GM18520 (cell line): Measurements from ENCODE around the gene SPDYE9.
"Not testable (repeated sequence)": the region's sequence is repeated elsewhere in the genome, so short reads cannot be mapped to it uniquely, and the experiment has no call there.

Experiments
- ATAC-seq: cut with Tn5 transposase; IDR thresholded peaks from one replicate; pipeline ENCODE4 v1.9.1; 2021; ENCODE audit not compliant: unreplicated experiment

The SPDYE9 gene, protein sequence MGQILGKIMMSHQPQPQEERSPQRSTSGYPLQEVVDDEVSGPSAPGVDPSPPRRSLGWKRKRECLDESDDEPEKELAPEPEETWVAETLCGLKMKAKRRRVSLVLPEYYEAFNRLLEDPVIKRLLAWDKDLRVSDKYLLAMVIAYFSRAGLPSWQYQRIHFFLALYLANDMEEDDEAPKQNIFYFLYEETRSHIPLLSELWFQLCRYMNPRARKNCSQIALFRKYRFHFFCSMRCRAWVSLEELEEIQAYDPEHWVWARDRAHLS

GRCh38 chr7:73085938-73086337 lies at the start of gene SPDYE9:
Gene SPDYE9, minus strand, starts transcription at chr7:73086038. Its CDS starts 1,800 bp downstream, at chr7:73084238.
- not testable (repeated sequence) for ATAC-seq

DNA sequence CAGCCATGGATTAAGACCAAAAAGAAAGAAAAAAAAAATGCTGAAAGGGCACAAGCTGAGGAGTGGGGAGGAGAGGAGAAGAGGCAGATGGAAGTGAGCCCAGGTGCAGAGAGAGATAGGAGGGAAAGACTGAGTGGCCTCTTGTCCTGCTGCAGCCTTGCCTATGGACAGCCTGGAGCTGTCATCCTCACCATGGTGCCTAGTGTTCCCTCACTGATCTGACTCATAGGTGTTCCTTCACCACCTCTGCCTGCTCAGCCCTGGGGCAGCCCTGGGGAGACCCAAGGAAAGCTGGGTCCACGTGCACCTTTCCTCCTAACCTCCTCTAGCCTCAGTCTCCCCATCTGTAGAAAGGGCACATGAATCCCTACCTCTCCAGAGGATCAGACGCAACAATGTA lies 49.0 kb upstream of the SPDYE9 start:
- not testable (repeated sequence) for ATAC-seq

GRCh38 chr7:73132651-73133217 lies 46.9 kb upstream of the SPDYE9 start:
- not testable (repeated sequence) for ATAC-seq

GRCh38 chr7:73130612-73131011 lies 44.8 kb upstream of the SPDYE9 start:
- not testable (repeated sequence) for ATAC-seq

DNA sequence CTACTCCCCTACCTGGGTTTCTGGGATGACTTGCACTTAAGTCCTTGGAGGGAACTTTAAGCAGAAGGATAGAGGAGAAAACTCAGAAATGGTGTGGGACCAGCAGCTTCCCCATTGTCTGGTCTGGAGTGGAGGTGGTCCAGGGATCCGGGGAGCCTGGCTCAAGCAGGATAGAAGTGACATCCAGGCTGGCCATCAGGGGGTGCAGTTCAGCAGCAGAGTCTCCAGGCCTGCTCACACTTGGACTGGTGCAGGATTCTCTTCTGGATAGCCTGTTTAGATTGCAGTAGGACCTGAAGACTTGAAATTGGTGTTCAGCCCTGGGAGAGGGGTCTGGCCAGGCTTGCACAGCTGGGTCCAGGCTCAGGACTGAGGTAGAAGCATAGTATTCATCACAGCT lies 38.3 kb upstream of the SPDYE9 start:
- not testable (repeated sequence) for ATAC-seq

- not testable (repeated sequence) for ATAC-seq
Measured at GRCh38 chr7:73122778-73123447, 37.1 kb upstream of the SPDYE9 start.

- ATAC-seq: not testable (repeated sequence)
Measured at GRCh38 chr7:73118155-73118554, 32.3 kb upstream of the SPDYE9 start.

DNA sequence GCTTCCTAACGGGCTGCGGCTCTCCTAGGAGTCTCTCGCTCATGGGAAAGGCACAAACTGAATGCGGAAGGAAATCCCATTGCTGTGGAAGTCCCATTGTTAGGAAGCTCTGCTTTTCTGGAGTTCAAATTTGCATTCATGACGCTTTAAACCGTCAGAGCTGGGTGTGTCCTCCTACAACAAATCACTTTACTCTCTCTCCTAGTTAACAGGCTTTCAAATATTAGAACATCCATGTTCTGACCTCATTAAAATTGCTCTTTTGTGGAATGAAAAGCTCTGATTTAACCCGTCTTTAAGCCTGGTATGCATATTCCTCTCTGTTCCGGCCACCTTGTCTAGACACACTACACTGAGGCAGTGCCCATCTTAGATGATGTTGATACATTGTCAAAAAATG lies 28.0 kb downstream of the SPDYE9 start, which contains the start of gene SPDYE11:
Gene SPDYE11, minus strand, starts transcription at position 101 of the 400 bp plus-strand sequence. CDS start 1,800 bp downstream, outside the sequence.
- ATAC-seq: not testable (repeated sequence)

- not testable (repeated sequence) for ATAC-seq
Measured at GRCh38 chr7:73029666-73030065, 56.2 kb downstream of the SPDYE9 start, which contains the start of gene SPDYE8. Gene SPDYE8, minus strand, starts transcription at chr7:73029766. Its CDS starts 1,800 bp downstream, at chr7:73027966.
